Upper lobe of left lung (tissue), 4 donors: ENCODE measurements around the gene PBX4.

Experiments
- EP300 ChIP-seq, 4 donors: sonication (generic); formaldehyde crosslinking; IDR thresholded peaks; one replicate each; pipeline ENCODE4 v1.5.1; 2017; ENCODE audit warnings: antibody characterized with exemption in 4 of 4, control low read depth in 2 of 4
- POLR2AphosphoS5 ChIP-seq, 2 donors: sonication (generic); formaldehyde crosslinking; IDR thresholded peaks; one replicate each; pipeline ENCODE4 v1.5.1; 2017; ENCODE audit warnings: antibody characterized with exemption in 2 of 2
- TF ChIP-seq, protein P1 (sequence below), 6 experiments: fragments of 450-650 bp in 4 of 6; fragments of 200-600 bp in 2 of 6; sonication (generic) in 2 of 6; IDR thresholded peaks; one replicate each; pipeline ENCODE4 v1.5.1; 2016 to 2019; ENCODE audit warnings: antibody characterized with exemption in 6 of 6

DNA sequence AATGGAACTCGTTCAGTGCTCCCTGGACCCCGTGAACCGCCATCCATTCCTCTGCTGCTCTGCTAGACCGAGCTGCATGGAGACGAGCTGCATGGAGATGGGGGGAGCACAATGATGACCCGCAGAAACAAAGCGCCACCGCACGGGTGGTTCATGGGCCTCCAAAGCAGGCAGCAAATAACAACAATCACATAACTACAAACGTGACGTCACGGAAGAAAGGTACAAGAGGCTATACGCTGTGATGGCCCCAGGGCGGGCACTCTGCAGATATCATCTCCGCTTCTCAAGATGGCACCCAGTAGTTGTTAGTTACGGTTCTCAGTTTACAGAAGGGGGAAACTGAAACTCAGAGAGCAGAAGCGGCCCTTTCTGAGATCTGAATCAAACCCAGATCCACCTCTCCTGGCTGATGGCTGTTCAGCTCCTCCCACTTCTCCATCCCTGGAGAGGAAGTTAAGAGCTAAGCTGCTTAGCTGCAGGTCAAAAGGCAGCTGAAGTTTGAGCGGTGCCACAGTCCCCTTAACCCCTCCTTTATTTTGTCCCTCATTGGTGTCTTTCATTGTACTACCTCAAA, 43.3 kb upstream of the PBX4 start:
- TF ChIP-seq POLR2AphosphoS5 (IDR thresholded peaks at IDR 0.05) = no peak
- TF ChIP-seq, protein P1, sequence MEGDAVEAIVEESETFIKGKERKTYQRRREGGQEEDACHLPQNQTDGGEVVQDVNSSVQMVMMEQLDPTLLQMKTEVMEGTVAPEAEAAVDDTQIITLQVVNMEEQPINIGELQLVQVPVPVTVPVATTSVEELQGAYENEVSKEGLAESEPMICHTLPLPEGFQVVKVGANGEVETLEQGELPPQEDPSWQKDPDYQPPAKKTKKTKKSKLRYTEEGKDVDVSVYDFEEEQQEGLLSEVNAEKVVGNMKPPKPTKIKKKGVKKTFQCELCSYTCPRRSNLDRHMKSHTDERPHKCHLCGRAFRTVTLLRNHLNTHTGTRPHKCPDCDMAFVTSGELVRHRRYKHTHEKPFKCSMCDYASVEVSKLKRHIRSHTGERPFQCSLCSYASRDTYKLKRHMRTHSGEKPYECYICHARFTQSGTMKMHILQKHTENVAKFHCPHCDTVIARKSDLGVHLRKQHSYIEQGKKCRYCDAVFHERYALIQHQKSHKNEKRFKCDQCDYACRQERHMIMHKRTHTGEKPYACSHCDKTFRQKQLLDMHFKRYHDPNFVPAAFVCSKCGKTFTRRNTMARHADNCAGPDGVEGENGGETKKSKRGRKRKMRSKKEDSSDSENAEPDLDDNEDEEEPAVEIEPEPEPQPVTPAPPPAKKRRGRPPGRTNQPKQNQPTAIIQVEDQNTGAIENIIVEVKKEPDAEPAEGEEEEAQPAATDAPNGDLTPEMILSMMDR (IDR thresholded peaks at IDR 0.05) = no peak
- TF ChIP-seq EP300 (IDR thresholded peaks at IDR 0.05) = no peak
